ENCODE data around the gene GPR21. TPM values are rescaled to one million over a fixed set of nuclear protein-coding genes. Genes with fewer than 3 reads are reported as not detected.

GPR21 gene
- total RNA-seq, 2 donors from 2014 or later = 1.4 to 3.0 TPM

DNA sequence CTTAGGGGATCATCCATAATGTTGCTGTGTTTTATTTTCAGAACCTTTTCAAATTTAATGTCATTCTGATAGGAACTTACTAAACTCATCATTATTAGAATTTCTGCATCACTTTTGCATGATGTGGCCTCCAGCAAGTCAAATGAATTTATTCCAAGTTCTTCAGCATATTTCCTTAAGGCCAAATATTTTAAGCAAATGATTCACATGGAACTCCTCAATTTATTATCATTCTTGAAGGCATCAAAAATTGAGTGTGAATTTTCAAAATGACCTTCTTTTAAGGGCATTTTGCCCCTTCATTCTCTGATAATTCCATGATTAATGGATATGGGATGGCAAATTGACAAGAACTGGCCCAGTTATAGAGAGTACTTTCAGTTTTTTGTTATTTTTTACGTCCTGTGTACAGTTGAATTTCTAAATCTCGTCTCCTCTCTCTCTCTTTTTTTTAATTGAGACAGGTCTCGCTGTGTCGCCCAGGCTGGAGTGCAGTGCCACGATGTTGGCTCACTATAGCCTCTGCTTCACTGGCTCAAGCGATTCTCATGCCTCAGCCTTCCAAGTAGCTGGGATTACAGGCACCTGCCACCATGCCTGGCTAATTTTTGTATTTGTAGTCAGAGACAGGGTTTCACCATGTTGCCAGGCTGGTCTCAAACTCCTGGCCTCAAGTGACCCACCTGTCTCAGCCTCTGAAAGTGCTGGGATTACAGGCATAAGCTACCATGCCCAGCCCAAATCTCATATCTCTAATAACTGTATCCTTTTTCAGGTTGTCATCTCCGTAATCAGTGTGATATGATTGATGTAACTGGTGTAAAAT lies 29.1 kb downstream of the GPR21 start:
- Mint-ChIP-seq H3K36me3 (peaks cover 18% of the 10 kb centered on the region), H3K4me3 (no peak overlapping the region), H3K27me3 (no peaks in the 10 kb centered on the region), H3K9me3 (no peaks in the 10 kb centered on the region), H3K27ac (no peak overlapping the region), H3K4me1 (ENCODE audit: low read depth in 2 of 2) (no peaks in the 10 kb centered on the region)
- no peak for ATAC-seq
- no peak for DNase-seq (ENCODE audit: low spot score)

DNA sequence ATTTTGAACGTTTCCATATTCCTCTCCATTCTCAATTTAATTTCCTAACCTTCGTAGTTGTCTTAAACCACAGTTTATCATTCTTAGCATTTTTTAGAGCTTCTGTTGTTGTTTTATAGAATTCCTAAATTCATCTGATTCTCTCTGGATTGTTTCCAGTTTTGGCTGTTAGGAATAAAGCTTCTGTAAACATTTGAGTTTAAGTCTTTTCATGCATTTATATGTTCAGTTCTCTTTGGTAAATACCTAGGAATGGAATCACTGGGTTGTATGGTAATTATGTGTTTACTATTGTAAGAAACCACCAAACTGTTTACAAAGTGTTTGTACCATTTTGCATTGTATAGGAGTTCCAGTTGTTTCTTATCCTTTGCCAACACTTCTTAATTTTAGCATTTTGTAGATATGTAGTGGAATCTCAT lies 29.7 kb downstream of the GPR21 start:
- Mint-ChIP-seq H3K4me1 (ENCODE audit: low read depth in 2 of 2) (no peaks in the 10 kb centered on the region), H3K9me3 (no peaks in the 10 kb centered on the region), H3K36me3 (peaks cover 20% of the 10 kb centered on the region), H3K27me3 (no peaks in the 10 kb centered on the region), H3K27ac (no peak overlapping the region), H3K4me3 (no peak overlapping the region)
- DNase-seq (ENCODE audit: low spot score) = no peak
- no peak for ATAC-seq

DNA sequence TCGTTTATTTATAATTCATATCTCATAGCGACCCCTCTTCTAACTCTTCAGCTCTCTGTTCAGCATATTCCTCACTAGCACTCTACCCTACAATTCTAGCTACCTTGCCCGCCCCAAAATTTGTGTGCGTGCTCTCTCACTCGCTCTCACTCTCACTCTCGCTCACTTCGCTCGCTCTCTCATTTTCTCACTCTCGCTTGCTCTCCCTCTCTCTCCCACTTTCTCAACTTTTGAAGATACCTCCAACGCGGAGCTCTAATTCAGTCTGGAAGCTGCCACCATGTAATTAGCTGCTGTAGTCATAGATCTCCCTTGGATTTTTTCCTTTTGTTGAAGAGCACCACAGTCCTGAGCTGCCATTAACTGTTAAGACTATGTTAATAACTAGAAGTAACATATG lies 30.4 kb downstream of the GPR21 start:
- ATAC-seq (no peak), DNase-seq (ENCODE audit: low spot score) (no peak)
- Mint-ChIP-seq H3K4me1 (ENCODE audit: low read depth in 2 of 2) (no peaks in the 10 kb centered on the region), H3K36me3 (peaks cover 20% of the 10 kb centered on the region), H3K4me3 (no peak overlapping the region), H3K27me3 (no peaks in the 10 kb centered on the region), H3K27ac (no peak overlapping the region), H3K9me3 (no peaks in the 10 kb centered on the region)

DNA sequence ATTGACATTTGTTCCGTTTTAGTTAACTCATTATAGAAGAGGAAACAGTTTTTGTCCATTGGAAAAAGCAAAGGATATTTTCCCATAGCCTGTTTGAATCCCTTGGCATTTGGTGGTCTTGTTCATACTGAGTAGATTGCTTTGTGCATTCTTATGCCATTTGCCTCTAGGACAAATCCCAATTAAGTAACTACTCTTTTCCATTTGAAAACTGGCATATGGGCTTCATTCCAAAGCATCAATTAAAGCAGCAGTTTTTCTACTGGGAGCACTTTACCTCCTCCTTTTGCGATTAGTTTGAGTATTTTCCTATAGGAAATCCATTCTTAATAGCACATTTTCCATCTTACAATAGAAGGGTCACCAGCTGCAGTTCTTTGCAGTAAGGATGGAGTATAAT lies 31.2 kb downstream of the GPR21 start:
- ATAC-seq (no peak), DNase-seq (ENCODE audit: low spot score) (no peak)
- Mint-ChIP-seq H3K9me3 (no peaks in the 10 kb centered on the region), H3K36me3 (peaks cover 20% of the 10 kb centered on the region), H3K27me3 (no peaks in the 10 kb centered on the region), H3K27ac (no peak overlapping the region), H3K4me1 (ENCODE audit: low read depth in 2 of 2) (no peaks in the 10 kb centered on the region), H3K4me3 (no peak overlapping the region)

DNA sequence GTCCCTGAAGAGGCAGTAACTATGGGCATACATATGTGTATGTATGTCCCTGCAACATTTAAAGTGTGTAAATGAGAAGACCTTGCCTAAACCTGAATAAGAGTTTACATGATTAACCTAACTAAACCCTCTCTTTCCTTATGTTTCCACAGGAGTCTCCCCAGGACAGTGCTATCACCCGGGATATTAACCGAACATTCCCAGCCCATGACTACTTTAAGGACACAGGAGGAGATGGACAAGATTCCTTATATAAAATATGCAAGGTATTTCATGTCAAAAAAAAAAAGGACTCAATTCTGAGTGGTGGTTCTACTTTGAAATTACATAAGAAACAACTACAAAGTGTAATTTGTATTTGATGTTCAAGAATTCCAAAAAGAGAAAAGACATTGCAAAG lies 31.7 kb downstream of the GPR21 start:
- H3K36me3 Mint-ChIP-seq = peaks cover 20% of the 10 kb centered on the region
- DNase-seq (ENCODE audit: low spot score) (no peak), ATAC-seq (no peak)
- H3K4me1 Mint-ChIP-seq (ENCODE audit: low read depth in 2 of 2) = no peaks in the 10 kb centered on the region
- no peak overlapping the region for H3K27ac Mint-ChIP-seq
- no peaks in the 10 kb centered on the region for H3K9me3 Mint-ChIP-seq
- H3K4me3 Mint-ChIP-seq = no peak overlapping the region
- H3K27me3 Mint-ChIP-seq = no peaks in the 10 kb centered on the region

DNA sequence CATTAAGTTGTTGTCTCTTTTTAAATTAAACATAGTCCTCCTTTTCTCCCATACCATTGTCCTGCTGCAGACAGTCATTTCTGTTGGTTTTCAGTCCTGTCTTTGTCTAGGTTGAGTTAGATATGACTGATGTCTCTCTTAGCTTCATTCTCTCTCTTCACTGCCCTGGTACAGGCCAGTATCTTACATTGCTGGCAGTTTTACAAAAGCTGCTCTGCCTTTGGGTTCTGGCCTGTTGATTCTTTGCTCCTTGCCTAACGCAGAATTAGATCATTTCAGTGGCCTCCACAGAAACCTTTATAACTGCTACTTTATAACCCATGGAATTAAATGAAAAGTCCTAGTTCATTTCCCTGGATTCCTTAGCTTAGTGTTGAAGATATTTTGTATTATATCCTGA lies 33.7 kb downstream of the GPR21 start:
- no peak for ATAC-seq
- H3K4me3 Mint-ChIP-seq = no peak overlapping the region
- H3K36me3 Mint-ChIP-seq = peaks cover 24% of the 10 kb centered on the region
- no peaks in the 10 kb centered on the region for H3K9me3 Mint-ChIP-seq
- no peak overlapping the region for H3K27ac Mint-ChIP-seq
- H3K4me1 Mint-ChIP-seq (ENCODE audit: low read depth in 2 of 2) = no peaks in the 10 kb centered on the region
- no peak for DNase-seq (ENCODE audit: low spot score)
- H3K27me3 Mint-ChIP-seq = no peaks in the 10 kb centered on the region

DNA sequence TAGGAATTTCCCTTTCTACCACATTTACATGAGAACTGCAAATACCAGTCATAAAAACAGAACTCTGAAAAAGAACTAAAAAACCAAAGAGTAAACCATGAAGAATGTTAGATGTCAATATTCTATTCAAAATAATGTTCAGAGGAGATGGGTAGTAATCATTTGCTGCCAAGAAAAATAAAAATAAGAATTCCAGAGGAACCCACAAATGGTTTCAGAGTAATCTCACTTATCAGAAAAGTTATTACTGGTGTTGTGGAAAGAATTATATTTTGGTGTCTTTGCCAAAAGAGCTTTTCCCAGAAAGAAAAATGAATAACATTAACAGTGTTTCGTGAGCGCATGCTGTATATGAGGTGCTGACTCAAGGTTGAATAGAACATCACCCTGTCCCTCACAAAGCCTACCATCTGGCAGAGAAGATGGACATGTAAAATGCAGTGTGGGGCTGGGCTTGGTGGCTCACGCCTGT lies 35.6 kb downstream of the GPR21 start:
- H3K4me1 Mint-ChIP-seq (ENCODE audit: low read depth in 2 of 2) = no peaks in the 10 kb centered on the region
- H3K36me3 Mint-ChIP-seq = peaks cover 22% of the 10 kb centered on the region
- DNase-seq (ENCODE audit: low spot score) (no peak), ATAC-seq (no peak)
- H3K9me3 Mint-ChIP-seq = no peaks in the 10 kb centered on the region
- no peak overlapping the region for H3K27ac Mint-ChIP-seq
- no peaks in the 10 kb centered on the region for H3K27me3 Mint-ChIP-seq
- no peak overlapping the region for H3K4me3 Mint-ChIP-seq

DNA sequence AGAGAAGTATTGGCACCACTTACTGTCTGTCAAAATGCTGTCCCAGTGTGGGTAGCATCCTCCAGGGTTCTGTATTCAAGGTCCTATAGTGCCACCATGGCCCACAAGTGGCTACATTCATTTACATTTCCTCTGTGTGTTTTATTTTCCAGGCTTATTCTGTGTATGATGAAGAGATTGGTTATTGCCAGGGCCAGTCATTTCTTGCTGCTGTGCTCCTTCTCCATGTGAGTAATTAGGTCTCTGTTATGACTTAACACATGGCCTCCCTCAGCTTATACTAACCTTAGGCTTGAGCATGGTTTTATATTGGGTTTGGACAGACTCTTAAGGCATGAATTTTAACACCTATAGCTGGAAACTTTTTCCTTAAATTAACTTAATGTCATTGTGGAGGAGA lies 36.7 kb downstream of the GPR21 start:
- Mint-ChIP-seq H3K4me3 (no peak overlapping the region), H3K27me3 (no peaks in the 10 kb centered on the region), H3K36me3 (peaks cover 21% of the 10 kb centered on the region), H3K9me3 (no peaks in the 10 kb centered on the region), H3K4me1 (ENCODE audit: low read depth in 2 of 2) (no peaks in the 10 kb centered on the region), H3K27ac (no peak overlapping the region)
- peak in 1 of 2 donors; percentile 86 for ATAC-seq
- DNase-seq (ENCODE audit: low spot score) = no peak

DNA sequence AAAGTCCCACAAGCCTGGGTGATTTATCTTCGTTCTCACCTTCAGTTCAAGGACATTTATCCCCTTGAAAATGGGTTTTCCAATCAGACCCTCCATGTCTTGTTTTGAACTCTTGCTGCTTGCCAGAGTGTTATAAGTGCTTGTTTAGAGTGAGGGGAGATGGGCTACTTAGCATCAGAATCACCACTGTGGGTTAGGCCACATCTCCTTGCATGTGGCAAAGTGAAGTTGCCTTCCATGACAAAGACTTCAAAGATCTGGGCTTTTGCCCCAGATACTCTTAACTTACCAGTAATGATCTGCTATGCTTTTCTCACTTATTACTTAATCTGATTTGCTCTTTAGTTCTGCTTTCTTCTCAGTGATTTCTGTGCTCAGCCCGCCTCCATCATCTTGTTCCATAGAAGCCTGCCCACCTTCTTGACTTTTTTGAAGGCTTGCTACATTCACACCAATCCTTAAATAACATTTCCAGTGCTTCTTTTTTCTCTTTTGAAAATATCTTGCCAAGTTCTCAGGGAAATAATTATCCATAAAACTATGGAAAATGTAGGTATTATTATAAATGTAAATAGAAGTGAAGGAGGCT lies 39.0 kb downstream of the GPR21 start:
- Mint-ChIP-seq H3K36me3 (peaks cover 7% of the 10 kb centered on the region), H3K4me3 (no peak overlapping the region), H3K27ac (no peak overlapping the region), H3K27me3 (no peaks in the 10 kb centered on the region), H3K9me3 (no peaks in the 10 kb centered on the region), H3K4me1 (ENCODE audit: low read depth in 2 of 2) (no peaks in the 10 kb centered on the region)
- DNase-seq (ENCODE audit: low spot score) (no peak), ATAC-seq (no peak)

DNA sequence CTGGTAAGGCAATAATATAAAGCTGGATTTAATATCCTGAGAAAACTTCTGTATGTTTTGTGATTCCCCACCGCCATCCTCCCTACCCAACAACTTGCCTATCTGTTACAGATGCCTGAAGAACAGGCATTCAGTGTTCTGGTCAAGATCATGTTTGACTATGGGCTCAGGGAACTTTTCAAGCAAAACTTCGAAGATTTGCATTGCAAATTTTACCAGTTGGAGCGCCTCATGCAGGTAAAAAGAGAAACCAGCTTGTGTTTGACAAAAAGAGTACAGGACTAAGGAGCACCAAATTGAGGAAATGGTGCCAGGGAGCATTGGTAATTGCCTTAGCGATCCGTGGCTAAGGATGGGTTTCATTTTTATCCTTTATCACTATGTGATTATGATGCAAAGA lies 40.0 kb downstream of the GPR21 start:
- Mint-ChIP-seq H3K27ac (no peak overlapping the region), H3K36me3 (peaks cover 5% of the 10 kb centered on the region), H3K4me1 (ENCODE audit: low read depth in 2 of 2) (no peaks in the 10 kb centered on the region), H3K4me3 (no peak overlapping the region), H3K27me3 (no peaks in the 10 kb centered on the region), H3K9me3 (no peaks in the 10 kb centered on the region)
- ATAC-seq (no peak), DNase-seq (ENCODE audit: low spot score) (no peak)

DNA sequence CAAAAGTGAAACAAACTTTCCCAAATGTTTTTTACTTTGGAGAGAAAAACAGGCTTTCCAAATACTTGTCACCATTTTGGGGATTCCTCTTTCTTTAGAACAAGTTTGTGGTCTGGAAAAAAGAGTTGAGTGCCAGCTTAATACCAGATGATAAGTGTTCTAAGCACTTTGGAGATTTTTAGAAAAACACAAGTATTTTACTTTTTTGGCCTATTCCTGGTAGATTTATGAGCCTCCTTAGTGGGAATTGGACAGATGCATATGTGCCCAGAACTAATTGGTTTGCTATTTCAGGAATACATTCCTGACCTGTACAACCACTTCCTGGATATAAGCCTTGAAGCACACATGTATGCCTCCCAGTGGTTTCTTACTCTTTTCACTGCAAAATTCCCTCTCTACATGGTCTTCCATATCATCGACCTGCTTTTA lies 40.5 kb downstream of the GPR21 start:
- ATAC-seq (no peak), DNase-seq (ENCODE audit: low spot score) (no peak)
- Mint-ChIP-seq H3K9me3 (no peaks in the 10 kb centered on the region), H3K4me3 (no peak overlapping the region), H3K4me1 (ENCODE audit: low read depth in 2 of 2) (no peaks in the 10 kb centered on the region), H3K27ac (no peak overlapping the region), H3K27me3 (no peaks in the 10 kb centered on the region), H3K36me3 (peaks cover 11% of the 10 kb centered on the region)

DNA sequence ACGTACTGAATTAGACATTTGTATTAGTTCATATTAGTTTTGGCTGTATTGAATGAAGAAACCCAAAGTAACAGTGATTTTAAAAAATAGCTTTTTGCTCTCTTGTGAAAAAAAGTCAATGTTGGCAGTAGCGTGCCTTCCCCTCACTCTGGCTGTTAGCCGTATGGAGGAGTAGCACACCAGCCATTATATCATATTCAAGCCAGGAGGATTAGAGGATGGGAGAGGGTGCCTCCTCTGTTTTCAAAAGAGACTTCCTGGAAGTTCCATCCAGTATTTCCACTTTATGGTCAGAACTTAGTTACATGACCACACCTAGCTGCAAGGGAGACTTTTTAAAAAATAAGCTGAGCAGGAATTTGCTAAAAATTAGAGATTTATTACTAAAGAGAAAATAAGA lies 41.2 kb downstream of the GPR21 start:
- Mint-ChIP-seq H3K9me3 (no peaks in the 10 kb centered on the region), H3K36me3 (peaks cover 15% of the 10 kb centered on the region), H3K27ac (no peak overlapping the region), H3K4me3 (no peak overlapping the region), H3K27me3 (no peaks in the 10 kb centered on the region), H3K4me1 (ENCODE audit: low read depth in 2 of 2) (no peaks in the 10 kb centered on the region)
- DNase-seq (ENCODE audit: low spot score) (no peak), ATAC-seq (no peak)

DNA sequence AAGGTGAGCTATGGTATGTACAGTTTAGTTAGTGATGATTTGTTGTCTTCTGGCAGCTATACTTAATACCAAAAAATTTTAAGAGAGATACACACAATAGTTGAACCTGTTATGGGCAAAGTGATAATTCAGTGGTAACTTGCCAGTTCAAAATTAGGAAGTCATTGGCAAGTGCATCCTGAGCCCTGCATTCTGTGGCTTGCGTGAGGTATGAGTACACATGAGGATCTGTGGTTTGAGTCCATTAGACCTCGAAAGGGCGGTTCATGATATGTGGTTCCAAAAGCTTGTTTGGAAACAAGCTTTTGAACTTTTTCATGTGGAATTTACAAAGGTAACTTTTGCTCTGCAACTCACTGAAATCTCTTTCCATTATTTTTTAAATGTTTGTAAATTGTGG lies 47.0 kb downstream of the GPR21 start:
- ATAC-seq (no peak), DNase-seq (ENCODE audit: low spot score) (no peak)
- H3K9me3 Mint-ChIP-seq = no peaks in the 10 kb centered on the region
- no peaks in the 10 kb centered on the region for H3K27me3 Mint-ChIP-seq
- H3K4me1 Mint-ChIP-seq (ENCODE audit: low read depth in 2 of 2) = no peaks in the 10 kb centered on the region
- H3K27ac Mint-ChIP-seq = no peak overlapping the region
- peaks cover 17% of the 10 kb centered on the region for H3K36me3 Mint-ChIP-seq
- H3K4me3 Mint-ChIP-seq = no peak overlapping the region

DNA sequence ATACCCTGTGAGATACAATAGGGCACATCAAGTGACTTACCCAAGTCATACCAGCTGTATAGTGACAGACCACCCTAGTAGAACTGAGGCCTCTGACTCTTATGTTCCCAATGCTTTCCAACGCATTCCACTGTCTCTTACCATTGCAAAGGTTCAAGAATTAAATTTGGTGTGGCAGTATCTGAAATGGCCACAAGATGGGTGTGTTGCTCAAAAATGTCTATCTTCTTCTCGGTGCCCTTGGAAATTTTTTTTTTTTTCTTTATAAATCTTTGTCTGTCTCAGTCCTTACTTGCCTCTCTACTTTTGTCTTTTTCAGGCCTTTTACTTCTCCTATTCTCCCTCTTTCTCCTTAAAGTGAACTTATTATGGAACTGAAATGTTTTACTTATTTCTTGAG lies 48.4 kb downstream of the GPR21 start:
- peaks cover 17% of the 10 kb centered on the region for H3K36me3 Mint-ChIP-seq
- no peaks in the 10 kb centered on the region for H3K27me3 Mint-ChIP-seq
- no peak overlapping the region for H3K27ac Mint-ChIP-seq
- no peaks in the 10 kb centered on the region for H3K9me3 Mint-ChIP-seq
- ATAC-seq (no peak), DNase-seq (ENCODE audit: low spot score) (no peak)
- H3K4me1 Mint-ChIP-seq (ENCODE audit: low read depth in 2 of 2) = no peaks in the 10 kb centered on the region
- no peak overlapping the region for H3K4me3 Mint-ChIP-seq

Measured in natural killer cell treated with Interleukin-12 subunit alpha and Interleukin-12 subunit beta and Interleukin-15 and Interleukin-18, amount 100 ng/mL, for 72 hours (primary cell).